GM19468 (cell line): ENCODE measurements around the gene ASPG.

Experiments
- ATAC-seq: cut with Tn5 transposase; IDR thresholded peaks from one replicate; pipeline ENCODE4 v1.9.1; 2021; ENCODE audit warnings: mild to moderate bottlenecking, moderate library complexity, moderate number of reproducible peaks; ENCODE audit not compliant: unreplicated experiment; ENCODE audit errors: extremely low read depth

The ASPG gene

DNA sequence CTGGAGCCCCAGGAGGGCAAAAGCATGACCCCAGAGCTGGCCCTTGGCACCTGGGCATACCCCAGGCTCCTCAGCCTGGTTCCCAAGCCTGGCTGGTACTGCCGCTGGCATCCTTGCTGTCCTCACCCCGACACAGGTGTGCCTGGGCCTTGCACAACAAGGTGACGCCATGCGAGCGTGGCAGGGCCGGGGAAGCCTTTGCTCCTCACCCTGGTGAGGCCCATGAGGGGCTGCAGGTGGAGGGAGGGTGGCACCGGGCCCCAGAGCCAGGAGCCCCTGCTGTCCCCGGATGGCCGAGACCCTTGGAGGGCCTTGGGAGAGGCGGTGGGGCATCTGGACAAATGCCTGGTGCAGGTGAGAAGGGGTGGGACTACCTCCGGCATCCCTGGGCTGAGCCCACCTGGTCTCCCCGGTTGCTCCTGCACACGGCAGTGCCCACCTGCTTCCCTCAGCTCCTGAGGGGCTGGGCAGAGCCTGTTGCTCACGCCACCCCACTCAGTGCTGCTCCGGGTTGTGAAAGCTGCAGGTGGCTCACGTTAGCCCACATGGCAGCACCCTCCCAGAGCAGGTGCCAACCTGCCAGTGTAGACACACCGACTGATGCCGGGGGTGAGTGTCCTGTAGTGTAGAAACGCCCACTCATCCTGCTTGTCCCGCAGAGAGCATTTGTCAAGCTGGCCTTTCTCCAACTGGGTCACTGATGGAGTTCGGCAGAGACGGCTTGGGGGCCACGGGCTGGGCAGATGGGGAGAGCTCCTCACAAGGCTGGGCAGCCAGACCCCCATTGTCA lies 28.3 kb downstream of the ASPG start:
- no peak for ATAC-seq

- ATAC-seq, result no peak
Measured at GRCh38 chr14:104114421-104115130, 29.1 kb downstream of the ASPG start.

- ATAC-seq, result no peak
Measured at GRCh38 chr14:104115131-104115600, 29.7 kb downstream of the ASPG start.

DNA sequence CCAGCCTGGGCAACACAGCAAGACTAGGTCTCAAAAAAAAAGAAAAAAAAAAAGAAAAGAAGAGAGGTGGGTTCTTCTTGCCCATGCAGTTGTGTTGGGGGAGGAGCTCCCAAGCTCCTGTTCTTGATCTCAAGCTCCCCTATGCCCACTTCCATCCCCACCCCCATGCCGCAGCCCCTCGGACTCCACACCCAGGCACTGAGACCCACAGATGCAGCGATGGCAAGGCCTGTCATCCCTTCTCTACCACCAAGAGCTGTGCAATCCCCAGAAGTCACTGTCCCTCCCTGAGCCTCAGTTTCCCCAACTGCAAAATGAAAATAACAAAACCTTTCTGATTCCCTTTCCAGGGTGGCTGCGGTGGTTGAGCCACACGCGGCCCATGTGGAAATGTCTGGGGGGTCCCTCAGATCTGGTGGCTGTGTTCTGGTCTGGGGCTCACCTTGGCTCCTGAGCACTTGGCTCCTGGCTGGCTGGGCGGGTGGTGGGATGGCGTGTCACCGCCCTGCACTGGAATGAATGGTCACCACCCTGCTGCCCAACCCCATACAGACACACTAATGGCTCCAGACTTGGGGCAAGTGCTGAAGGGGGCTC lies 30.3 kb downstream of the ASPG start:
- ATAC-seq, result no peak

DNA sequence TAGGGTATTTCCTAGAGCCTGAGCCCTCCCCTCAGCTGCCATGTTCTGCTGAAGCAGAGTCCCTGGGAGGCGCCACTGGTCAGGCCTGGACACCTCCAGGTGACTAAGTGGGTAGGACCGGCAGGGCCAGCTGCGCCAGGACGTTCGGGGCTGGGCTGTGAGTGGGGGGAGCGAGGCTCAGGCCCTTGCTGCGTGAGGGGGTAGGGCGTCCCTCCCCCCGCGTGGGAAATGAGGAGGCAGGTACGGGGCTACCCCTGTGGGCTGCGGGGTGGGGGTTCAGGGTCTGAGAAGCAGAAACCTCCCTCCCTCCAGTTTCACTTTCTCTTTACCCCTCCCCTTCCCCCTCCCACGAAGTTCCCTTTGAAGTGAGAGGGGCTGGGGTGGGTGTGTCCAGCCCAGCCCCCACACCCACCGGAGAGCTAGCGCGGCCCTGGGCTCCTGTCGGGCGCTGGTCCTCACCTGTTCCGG lies 30.8 kb downstream of the ASPG start:
- no peak for ATAC-seq

- no peak for ATAC-seq
Measured at GRCh38 chr14:104116756-104117340, 31.3 kb downstream of the ASPG start.

- no peak for ATAC-seq
Measured at GRCh38 chr14:104117341-104118005, 32.0 kb downstream of the ASPG start.

- no peak for ATAC-seq
Measured at GRCh38 chr14:104118006-104118844, 32.7 kb downstream of the ASPG start.

DNA sequence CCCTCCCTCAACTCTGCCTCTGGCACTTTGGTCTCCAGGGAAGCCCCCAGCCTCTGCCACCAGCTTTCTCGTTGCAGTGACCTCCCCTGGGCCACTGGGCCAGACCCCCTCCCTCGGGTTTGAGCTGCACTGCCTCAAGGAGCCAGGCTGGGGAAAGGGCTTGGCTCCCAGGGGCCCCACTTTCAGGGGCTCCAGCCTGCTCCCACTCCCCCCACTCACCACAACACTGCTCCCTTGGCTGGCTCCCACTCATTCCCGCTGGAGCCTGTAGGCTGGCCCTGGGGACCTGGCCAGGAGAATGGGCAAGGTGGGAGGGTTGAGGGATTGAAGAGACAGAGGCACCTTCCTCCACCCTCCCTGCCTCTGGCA lies 33.6 kb downstream of the ASPG start:
- no peak for ATAC-seq

- no peak for ATAC-seq
Measured at GRCh38 chr14:104119488-104120251, 34.2 kb downstream of the ASPG start.

GRCh38 chr14:104120281-104120741 lies 34.8 kb downstream of the ASPG start:
- ATAC-seq, result no peak

DNA sequence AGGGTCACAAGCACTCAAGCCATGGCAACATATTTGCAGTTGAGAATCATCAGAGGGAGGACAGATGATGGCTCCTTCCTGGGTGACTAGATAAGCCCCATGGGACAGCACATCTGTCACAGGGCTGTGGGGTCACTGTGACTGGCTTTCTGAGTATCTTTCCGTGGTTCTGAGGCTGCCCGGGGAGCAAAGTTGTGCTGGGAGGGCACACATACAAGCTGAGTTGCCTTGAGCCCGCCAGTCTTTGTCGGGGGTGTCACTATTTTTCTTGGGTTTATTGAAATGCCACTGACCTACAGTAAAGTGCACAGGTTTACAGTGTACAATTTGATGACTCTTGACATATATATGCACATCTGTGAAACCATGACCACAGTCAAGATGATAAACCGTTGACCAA lies 35.6 kb downstream of the ASPG start:
- no peak for ATAC-seq

DNA sequence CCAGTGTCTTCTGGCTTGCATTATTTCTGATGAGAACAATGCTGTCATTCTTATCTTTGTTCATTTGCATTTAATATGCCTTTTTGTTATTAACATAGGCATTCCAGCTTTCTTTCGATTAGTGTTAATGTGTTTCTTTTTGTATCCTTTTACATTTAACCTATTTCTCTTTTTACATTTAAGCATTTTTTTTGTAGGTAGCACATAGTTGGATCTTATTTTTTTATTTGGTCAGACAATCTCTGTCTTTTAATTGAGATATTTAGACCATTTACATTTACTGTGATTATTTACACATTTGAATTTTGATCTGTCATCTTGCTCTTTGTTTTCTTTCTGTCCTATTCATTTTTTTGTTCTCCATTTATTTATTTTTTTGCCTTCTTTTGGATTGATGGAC lies 38.4 kb downstream of the ASPG start:
- no peak for ATAC-seq

DNA sequence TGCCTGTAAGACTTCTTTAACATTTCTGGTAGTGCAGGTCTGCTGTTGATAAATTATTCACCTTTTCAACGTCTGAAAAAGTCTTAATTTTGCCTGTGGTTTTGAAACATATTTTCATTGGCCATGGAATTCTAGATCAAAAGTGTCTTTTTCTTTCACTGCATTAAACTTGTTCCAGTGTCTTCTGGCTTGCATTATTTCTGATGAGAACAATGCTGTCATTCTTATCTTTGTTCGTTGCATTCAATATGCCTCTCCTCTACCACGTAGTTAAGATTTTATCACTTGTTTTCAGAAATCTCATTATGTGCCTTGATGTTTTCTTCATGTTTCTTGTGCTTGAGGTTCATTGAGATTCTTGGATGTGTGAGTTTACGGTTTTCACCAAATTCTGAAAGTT lies 39.5 kb downstream of the ASPG start:
- ATAC-seq, result no peak

DNA sequence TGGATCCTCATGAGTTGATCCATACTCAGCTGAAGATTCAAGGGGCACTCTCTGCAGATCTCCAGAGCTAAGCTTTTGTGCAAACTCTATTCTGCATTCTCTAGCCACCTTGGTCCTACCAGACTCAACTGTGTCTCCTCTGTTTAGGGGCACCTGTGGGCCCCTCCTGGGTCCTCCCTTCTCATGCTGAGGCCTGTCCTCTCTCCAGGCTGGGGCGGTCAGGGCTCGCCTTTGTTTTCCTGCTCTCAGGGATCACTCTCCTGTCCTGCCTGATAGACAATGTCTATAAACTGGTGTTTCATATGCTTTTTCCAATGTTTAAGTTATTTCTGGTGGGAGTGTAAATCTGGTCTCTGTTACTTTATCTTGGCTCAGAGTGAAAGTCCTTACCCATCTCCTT lies 41.3 kb downstream of the ASPG start:
- no peak for ATAC-seq

GRCh38 chr14:104128981-104129380 lies 43.5 kb downstream of the ASPG start:
- no peak for ATAC-seq

GRCh38 chr14:104129556-104129955 lies 44.1 kb downstream of the ASPG start:
- ATAC-seq, result no peak

DNA sequence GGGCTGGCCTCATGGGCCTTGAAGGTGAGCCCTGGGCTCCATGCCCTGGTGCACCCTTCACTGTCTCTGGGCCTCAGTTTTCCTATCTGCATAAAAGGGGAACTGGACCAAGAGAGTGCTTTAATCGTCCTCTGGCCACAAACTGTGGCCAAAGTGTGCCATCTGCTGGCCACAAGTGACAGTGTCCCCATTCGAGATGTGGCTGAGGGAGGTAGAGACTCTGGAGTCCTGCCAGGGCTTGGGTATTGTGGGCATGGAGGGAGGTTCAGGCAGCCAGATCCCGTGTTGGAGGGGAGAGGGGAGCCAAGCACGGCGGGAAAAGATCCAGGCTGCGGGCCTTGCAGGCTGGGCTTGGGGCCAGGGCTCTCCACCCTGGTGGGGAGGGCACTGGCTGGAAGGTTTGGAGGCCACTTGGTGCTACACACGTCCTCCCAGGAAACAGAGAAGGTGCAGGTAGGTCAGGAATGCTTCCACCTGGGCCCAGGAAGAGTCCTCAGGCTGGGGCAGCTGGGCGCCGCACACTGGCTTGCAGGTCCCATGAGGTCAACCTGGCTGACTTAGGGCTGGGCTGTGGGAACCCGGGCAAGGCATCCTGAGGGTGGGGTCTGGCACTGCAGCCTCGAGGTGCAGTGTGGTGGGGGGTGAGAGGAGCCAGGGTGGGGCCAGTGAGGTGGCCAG lies 45.6 kb downstream of the ASPG start:
- ATAC-seq, result no peak
